GM06990 (cell line): ENCODE data around the gene NDST1.

Experiments
- DNase-seq: peaks from one replicate; pipeline ENCODE4 v3.0.0-alpha.2; 2011; ENCODE audit not compliant: insufficient read length; ENCODE audit errors: extremely low read depth
- H3K27me3 ChIP-seq: replicated peaks from 2 replicates; pipeline ENCODE4 v1.6.0; 2011; ENCODE audit warnings: low read length; ENCODE audit not compliant: control insufficient read depth, insufficient read depth
- H3K36me3 ChIP-seq: 2 replicates; pipeline ENCODE4 v1.5.1; 2011; ENCODE audit warnings: low read length; ENCODE audit not compliant: control insufficient read depth, insufficient read depth
- H3K4me3 ChIP-seq: replicated peaks from 2 replicates; pipeline ENCODE4 v1.5.1; 2011; ENCODE audit warnings: low read depth, mild to moderate bottlenecking, control low read depth, low read length
- TF ChIP-seq, protein P1 (sequence below): IDR thresholded peaks from 2 replicates; pipeline ENCODE4 v1.5.1; 2011; ENCODE audit warnings: low read length, control low read depth, mild to moderate bottlenecking, inconsistent platforms; ENCODE audit not compliant: insufficient read depth, poor library complexity, severe bottlenecking

The NDST1 gene

DNA sequence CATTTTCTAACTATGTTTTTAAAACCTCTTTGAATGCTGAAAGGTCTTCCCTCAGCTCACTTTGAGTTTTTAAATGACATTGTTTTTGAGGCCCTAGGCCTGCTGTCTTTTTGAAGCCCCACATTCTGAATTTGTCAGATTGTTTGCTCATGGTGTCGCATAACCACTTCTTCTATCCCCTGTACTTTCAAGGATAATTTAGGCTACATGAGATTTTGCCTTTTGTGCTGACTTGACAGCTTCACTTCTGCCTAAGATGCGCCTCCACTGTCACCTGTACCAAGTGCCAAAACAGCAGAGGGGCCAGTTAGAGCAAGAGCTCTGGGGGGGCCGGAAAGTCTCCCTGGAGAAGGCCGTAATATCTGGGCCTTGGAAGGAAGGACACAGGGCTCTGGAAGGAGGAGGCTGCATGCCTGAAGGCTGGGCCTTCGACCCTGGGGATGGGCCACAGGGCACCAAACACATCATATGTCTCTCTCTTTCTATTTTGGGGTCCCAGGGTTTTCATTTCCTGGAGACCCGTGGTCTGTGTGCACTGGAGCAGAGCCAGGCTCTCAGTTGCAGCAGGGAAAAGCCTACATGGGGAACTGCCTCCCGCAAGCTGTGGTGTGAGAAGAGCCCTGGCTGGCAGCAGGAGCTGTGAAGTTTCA is 49.1 kb downstream of the NDST1 start:
- H3K27me3 ChIP-seq = no peaks in the 10 kb centered on the region
- DNase-seq = peak; percentile 24
- peaks cover 2% of the 10 kb centered on the region for H3K36me3 ChIP-seq
- no peak overlapping the region; the same call in 1 of the 2 replicates for H3K4me3 ChIP-seq
- TF ChIP-seq, protein P1, sequence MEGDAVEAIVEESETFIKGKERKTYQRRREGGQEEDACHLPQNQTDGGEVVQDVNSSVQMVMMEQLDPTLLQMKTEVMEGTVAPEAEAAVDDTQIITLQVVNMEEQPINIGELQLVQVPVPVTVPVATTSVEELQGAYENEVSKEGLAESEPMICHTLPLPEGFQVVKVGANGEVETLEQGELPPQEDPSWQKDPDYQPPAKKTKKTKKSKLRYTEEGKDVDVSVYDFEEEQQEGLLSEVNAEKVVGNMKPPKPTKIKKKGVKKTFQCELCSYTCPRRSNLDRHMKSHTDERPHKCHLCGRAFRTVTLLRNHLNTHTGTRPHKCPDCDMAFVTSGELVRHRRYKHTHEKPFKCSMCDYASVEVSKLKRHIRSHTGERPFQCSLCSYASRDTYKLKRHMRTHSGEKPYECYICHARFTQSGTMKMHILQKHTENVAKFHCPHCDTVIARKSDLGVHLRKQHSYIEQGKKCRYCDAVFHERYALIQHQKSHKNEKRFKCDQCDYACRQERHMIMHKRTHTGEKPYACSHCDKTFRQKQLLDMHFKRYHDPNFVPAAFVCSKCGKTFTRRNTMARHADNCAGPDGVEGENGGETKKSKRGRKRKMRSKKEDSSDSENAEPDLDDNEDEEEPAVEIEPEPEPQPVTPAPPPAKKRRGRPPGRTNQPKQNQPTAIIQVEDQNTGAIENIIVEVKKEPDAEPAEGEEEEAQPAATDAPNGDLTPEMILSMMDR = no peak

DNA sequence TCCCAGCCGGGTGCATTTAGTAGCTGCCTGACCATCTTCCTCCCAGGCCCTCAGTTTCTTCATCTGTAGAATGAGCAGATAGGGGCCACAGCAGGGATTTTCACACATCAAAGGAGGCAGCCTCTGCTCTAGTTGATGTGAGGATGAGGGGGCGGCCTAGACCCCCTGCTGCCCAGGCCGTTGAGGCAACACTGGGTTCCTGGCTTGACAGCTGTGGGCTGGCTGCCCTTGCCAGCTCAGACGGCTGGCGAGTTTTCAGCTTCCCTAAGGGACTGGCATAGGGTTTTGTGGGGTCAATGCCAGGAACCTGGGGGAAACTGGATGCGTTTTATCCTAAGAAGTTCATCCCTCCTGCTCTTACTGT is 49.6 kb downstream of the NDST1 start:
- DNase-seq = no peak
- peaks cover 2% of the 10 kb centered on the region for H3K36me3 ChIP-seq
- TF ChIP-seq, protein P1 = no peak

DNA sequence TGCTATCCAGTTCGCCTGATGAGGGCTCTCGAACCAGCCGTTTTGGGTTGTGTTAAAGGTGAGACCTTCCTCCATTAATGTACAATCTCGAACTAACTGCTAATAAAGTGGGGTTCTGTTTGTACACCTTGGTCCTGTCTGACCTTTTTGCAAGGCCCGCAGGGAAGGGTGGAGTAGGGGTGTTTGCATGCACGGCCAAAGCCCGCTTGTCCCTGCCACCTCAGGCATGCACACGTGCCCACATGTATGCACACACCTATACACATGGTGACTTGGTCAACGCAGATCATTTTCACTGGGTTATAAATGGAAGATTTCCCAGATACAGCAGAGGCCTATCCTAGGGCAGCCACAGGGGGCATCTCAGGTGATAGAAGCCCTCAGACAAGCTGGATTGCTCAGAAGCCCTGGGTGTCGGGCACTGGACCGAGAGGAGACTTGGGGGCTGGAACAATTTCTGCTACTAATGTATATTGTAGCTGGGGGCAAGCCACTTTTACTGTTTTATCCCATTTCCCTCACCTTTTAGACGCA is 50.2 kb downstream of the NDST1 start:
- no peak overlapping the region for H3K4me3 ChIP-seq
- TF ChIP-seq, protein P1 = no peak
- no peaks in the 10 kb centered on the region for H3K27me3 ChIP-seq
- DNase-seq = no peak
- H3K36me3 ChIP-seq = peaks cover 2% of the 10 kb centered on the region

More for the DNA sequence above, 49.6 kb downstream of the NDST1 start:
- no peaks in the 10 kb centered on the region for H3K27me3 ChIP-seq
- H3K4me3 ChIP-seq = no peak overlapping the region

DNA sequence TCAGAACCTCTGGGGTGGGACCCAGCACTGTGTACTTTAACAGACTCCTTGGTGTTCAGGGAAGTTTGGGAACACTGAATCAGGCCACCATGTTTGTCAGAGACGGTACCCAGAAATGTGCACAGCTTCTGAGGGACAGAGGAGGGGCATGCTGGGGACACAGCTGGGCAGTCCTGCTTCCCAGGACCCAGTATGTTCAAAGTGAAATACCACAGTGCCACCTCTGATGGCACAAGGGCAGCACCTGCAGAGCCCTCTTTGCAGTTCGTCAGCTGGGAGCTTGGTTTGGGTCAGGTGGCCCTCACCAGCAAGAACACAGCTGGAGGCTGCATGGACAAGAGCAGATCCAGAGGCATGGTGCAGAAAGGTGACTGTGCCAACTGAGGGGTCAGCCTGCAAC is 51.2 kb downstream of the NDST1 start:
- TF ChIP-seq, protein P1 = no peak
- H3K27me3 ChIP-seq = no peaks in the 10 kb centered on the region
- H3K4me3 ChIP-seq = no peak overlapping the region
- DNase-seq = no peak
- H3K36me3 ChIP-seq = no peaks in the 10 kb centered on the region; the same call in 1 of the 2 replicates

DNA sequence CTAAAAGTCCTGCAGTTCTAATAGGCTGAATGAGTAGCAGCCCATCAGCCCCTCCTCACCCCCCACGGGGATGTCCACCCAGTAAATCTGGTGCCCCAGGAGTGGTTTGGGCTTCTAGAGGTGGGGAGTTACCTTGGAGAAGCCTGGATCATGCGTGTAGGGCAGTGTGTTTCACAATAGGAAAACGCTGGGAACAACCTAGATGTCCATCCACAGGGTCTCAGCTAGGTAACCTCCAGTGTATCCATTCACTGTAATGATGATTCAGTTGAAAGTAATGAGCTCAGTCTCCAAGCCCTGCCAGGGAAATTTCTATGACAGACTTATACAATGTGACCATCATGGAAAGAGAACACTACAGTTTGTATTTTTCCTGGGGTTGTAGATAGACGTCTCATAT is 51.8 kb downstream of the NDST1 start:
- Histone ChIP-seq H3K27me3 (no peaks in the 10 kb centered on the region), H3K4me3 (no peak overlapping the region), H3K36me3 (no peaks in the 10 kb centered on the region; the same call in 1 of the 2 replicates)
- TF ChIP-seq, protein P1 = no peak
- no peak for DNase-seq
